K562 (cell line): ENCODE results near the gene CTSS. TPM values are rescaled to one million over a fixed set of nuclear protein-coding genes. Genes with fewer than 3 reads are reported as not detected.

Source experiments
- ATF1 ChIP-seq, 2 experiments: fragments of 450-650 bp in 1 of 2; IDR thresholded peaks; 2 replicates each; pipeline ENCODE4 v1.6.1; 2016; ENCODE audit warnings: missing compliant biosample characterization in 1 of 2, missing genetic modification characterization in 1 of 2
- CBX3 ChIP-seq, 2 experiments: IDR thresholded peaks; 1 replicate in 1 of 2; 2 replicates in 1 of 2; pipeline ENCODE4 v1.6.1; 2012; ENCODE audit warnings: inconsistent platforms in 2 of 2, low read length in 2 of 2, borderline replicate concordance in 1 of 2, control low read depth in 1 of 2
- CTBP1 ChIP-seq: fragments of 450-650 bp; IDR thresholded peaks from 2 replicates; pipeline ENCODE4 v1.6.1; 2016; ENCODE audit warnings: borderline replicate concordance
- DPF2 ChIP-seq: fragments of 450-650 bp; IDR thresholded peaks from 2 replicates; pipeline ENCODE4 v1.6.1; 2016
- E2F3 ChIP-seq: fragments of 250-450 bp; sonication (Bioruptor Pico); IDR thresholded peaks from 2 replicates; pipeline ENCODE4 v1.4.0; 2020; ENCODE audit warnings: mild to moderate bottlenecking
- FOXP1 ChIP-seq: sonication (generic); formaldehyde crosslinking; IDR thresholded peaks from 2 replicates; pipeline ENCODE4 v1.8.0; 2022; ENCODE audit warnings: mild to moderate bottlenecking, missing genetic modification reagents
- HDGF ChIP-seq: fragments of 450-650 bp; IDR thresholded peaks from 2 replicates; pipeline ENCODE4 v1.6.1; 2016
- HIVEP1 ChIP-seq: fragments of 250-450 bp; sonication (Bioruptor Pico); IDR thresholded peaks from 2 replicates; pipeline ENCODE4 v1.4.0; 2020; ENCODE audit warnings: mild to moderate bottlenecking
- KLF1 ChIP-seq: fragments of 450-650 bp; IDR thresholded peaks from 2 replicates; pipeline ENCODE4 v1.6.1; 2016; ENCODE audit warnings: missing genetic modification characterization, missing compliant biosample characterization
- KLF16 ChIP-seq: IDR thresholded peaks from 2 replicates; pipeline ENCODE4 v1.6.1; 2016; ENCODE audit warnings: antibody characterized with exemption
- L3MBTL2 ChIP-seq: fragments of 450-650 bp; IDR thresholded peaks from 2 replicates; pipeline ENCODE4 v1.6.1; 2016; ENCODE audit warnings: mild to moderate bottlenecking, moderate library complexity
- MAZ ChIP-seq, 2 experiments: fragments of 450-650 bp in 1 of 2; sonication (generic) in 1 of 2; formaldehyde crosslinking; IDR thresholded peaks in 1 of 2; conservative IDR thresholded peaks in 1 of 2; 2 replicates each; pipeline versions ENCODE4 v1.4.0 to v1.5.0; 2020; ENCODE audit warnings: mild to moderate bottlenecking in 1 of 2, missing genetic modification reagents in 1 of 2
- NCOA6 ChIP-seq: fragments of 450-650 bp; IDR thresholded peaks from 2 replicates; pipeline ENCODE4 v1.6.1; 2017; ENCODE audit warnings: mild to moderate bottlenecking
- PHB ChIP-seq: fragments of 250-450 bp; sonication (Bioruptor Pico); IDR thresholded peaks from 2 replicates; pipeline ENCODE4 v1.5.0; 2021
- RNF2 ChIP-seq: sonication (generic); IDR thresholded peaks from 2 replicates; pipeline ENCODE4 v1.6.1; 2016
- ZC3H4 ChIP-seq: sonication (generic); formaldehyde crosslinking; IDR thresholded peaks from 2 replicates; pipeline ENCODE4 v1.9.0; 2021; ENCODE audit warnings: missing genetic modification reagents, borderline replicate concordance
- ZNF699 ChIP-seq: fragments of 250-450 bp; sonication (Bioruptor Pico); IDR thresholded peaks from 2 replicates; pipeline ENCODE4 v1.8.0; 2021; ENCODE audit warnings: mild to moderate bottlenecking, moderate library complexity; ENCODE audit not compliant: insufficient replicate concordance
- polyA plus RNA-seq, 8 experiments: library from polyadenylated mRNA; depleted of rRNA in 4 of 8; stranded (reverse) in 5 of 8; unstranded in 3 of 8; fragments of >200 nt; fragmentation: Nextera tagmentation in 2 of 8; fragmentation: Illumina TruSeq in 1 of 8; extraction: Ambion mirVana in 2 of 8; extraction: Trizol in 1 of 8; gene quantifications; 2 replicates each; pipeline versions ENCODE4 v1.2.1 to v1.2.3, GENCODE V29; 2011 to 2014; ENCODE audit warnings: inconsistent platforms in 1 of 8, missing spikeins in 1 of 8
- total RNA-seq, 7 experiments: library from RNA; depleted of rRNA in 6 of 7; stranded (reverse); fragments of >200 nt in 6 of 7; fragmentation: Illumina TruSeq in 2 of 7; extraction: Trizol in 2 of 7; gene quantifications; 2 replicates each; pipeline versions ENCODE4 v1.2.1 to v1.2.3, GENCODE V29; 2011 to 2021; ENCODE audit warnings: low replicate concordance in 1 of 7
- TF ChIP-seq, protein P1 (sequence below), 2 experiments: IDR thresholded peaks in 1 of 2; conservative IDR thresholded peaks in 1 of 2; 2 replicates each; pipeline ENCODE4 v1.6.1; 2016; ENCODE audit warnings: low read depth in 2 of 2, mild to moderate bottlenecking in 1 of 2, missing compliant biosample characterization in 1 of 2, missing genetic modification characterization in 1 of 2, moderate library complexity in 1 of 2
- TF ChIP-seq, protein P2 (sequence below): fragments of 450-650 bp; formaldehyde crosslinking; IDR thresholded peaks from 2 replicates; pipeline ENCODE4 v1.4.0; 2020; ENCODE audit warnings: mild to moderate bottlenecking, mixed read lengths
- TF ChIP-seq, protein P3 (sequence below): fragments of 250-450 bp; sonication (Bioruptor Pico); IDR thresholded peaks from 2 replicates; pipeline ENCODE4 v1.8.0; 2022; ENCODE audit warnings: moderate library complexity, mild to moderate bottlenecking, inconsistent platforms
- TF ChIP-seq, protein P4 (sequence below): fragments of 450-650 bp; formaldehyde crosslinking; IDR thresholded peaks from 2 replicates; pipeline ENCODE4 v1.4.0; 2020; ENCODE audit warnings: mild to moderate bottlenecking, moderate library complexity

CTSS gene
- total and polyA plus RNA-seq, 9 of the 15 experiments (the other 6 are each of a cell fraction or from before 2014, with no cell fraction given) = 8.6 to 24.9 (median 10.3) TPM

DNA sequence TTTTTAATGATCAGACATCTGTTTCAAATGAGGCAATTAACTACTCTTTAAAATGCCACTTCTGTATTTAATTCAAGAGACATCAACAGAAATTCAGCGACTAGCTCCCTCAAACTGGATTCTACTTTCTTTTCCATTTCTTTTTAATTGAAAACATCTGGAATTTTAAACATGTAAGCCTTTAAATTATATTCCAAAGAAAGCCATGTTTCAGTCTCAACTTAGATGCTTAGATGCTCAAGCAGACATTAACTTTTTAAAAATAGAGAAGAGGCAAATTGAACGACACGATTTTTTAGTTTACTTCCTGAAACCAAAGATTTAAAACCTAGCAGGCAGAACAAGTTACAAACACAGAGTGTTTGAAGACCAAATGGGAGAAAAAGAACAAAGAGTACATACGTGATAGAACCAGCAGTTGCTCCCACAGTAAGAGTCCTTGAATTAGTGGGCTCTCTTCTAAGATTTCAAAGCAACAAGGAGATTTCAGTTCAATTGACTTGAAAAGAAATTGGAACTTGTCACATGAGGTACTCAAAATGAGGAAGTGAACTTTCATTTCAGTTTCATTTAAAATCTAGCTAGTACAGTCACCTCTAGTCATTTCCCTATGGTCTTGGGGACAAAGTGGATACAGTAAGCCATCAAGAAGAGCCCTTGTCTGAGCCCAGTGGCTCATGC lies at the start of gene CTSS (continued):
- TF ChIP-seq, protein P1, sequence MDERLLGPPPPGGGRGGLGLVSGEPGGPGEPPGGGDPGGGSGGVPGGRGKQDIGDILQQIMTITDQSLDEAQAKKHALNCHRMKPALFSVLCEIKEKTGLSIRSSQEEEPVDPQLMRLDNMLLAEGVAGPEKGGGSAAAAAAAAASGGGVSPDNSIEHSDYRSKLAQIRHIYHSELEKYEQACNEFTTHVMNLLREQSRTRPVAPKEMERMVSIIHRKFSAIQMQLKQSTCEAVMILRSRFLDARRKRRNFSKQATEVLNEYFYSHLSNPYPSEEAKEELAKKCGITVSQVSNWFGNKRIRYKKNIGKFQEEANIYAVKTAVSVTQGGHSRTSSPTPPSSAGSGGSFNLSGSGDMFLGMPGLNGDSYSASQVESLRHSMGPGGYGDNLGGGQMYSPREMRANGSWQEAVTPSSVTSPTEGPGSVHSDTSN (CRISPR knock-in tag; IDR thresholded peaks at IDR 0.05; ENCODE audit: low read depth) = no peak
- TF ChIP-seq, protein P1 (tag; conservative IDR thresholded peaks at IDR 0.05; ENCODE audit: low read depth) = 0 out of 2 replicates have a peak, but pooled peaks have one; percentile 13
- TF ChIP-seq ZNF699 (CRISPR knock-in tag) (no peak), MAZ (CRISPR knock-in tag; conservative IDR thresholded peaks at IDR 0.05 in 1 of 2, IDR thresholded peaks at IDR 0.05 in 1 of 2) (no peak), CBX3 (IDR thresholded peaks at IDR 0.05; ENCODE audit: borderline replicate concordance in 1 of 2, low read length in 2 of 2) (peak in 1 of 2 experiments; percentile 29; a peak in 1 of 3 replicates), E2F3 (CRISPR knock-in tag) (no peak), HIVEP1 (no peak), L3MBTL2 (peak; percentile 58), KLF16 (no peak), RNF2 (no peak), KLF1 (tag) (no peak), CTBP1 (peak; percentile 15; the same call in 1 of the 2 replicates), ZC3H4 (no peak), HDGF (no peak), NCOA6 (no peak), FOXP1 (no peak), PHB (no peak), ATF1 (CRISPR knock-in tag; IDR thresholded peaks at IDR 0.05) (no peak), ATF1 (tag; IDR thresholded peaks at IDR 0.05) (no peak), DPF2 (no peak)
- TF ChIP-seq, protein P2, sequence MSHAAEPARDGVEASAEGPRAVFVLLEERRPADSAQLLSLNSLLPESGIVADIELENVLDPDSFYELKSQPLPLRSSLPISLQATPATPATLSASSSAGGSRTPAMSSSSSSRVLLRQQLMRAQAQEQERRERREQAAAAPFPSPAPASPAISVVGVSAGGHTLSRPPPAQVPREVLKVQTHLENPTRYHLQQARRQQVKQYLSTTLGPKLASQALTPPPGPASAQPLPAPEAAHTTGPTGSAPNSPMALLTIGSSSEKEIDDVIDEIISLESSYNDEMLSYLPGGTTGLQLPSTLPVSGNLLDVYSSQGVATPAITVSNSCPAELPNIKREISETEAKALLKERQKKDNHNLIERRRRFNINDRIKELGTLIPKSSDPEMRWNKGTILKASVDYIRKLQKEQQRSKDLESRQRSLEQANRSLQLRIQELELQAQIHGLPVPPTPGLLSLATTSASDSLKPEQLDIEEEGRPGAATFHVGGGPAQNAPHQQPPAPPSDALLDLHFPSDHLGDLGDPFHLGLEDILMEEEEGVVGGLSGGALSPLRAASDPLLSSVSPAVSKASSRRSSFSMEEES (CRISPR knock-in tag) = no peak
- TF ChIP-seq, protein P3, sequence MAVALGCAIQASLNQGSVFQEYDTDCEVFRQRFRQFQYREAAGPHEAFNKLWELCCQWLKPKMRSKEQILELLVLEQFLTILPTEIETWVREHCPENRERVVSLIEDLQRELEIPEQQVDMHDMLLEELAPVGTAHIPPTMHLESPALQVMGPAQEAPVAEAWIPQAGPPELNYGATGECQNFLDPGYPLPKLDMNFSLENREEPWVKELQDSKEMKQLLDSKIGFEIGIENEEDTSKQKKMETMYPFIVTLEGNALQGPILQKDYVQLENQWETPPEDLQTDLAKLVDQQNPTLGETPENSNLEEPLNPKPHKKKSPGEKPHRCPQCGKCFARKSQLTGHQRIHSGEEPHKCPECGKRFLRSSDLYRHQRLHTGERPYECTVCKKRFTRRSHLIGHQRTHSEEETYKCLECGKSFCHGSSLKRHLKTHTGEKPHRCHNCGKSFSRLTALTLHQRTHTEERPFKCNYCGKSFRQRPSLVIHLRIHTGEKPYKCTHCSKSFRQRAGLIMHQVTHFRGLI (CRISPR knock-in tag) = no peak
- TF ChIP-seq, protein P4, sequence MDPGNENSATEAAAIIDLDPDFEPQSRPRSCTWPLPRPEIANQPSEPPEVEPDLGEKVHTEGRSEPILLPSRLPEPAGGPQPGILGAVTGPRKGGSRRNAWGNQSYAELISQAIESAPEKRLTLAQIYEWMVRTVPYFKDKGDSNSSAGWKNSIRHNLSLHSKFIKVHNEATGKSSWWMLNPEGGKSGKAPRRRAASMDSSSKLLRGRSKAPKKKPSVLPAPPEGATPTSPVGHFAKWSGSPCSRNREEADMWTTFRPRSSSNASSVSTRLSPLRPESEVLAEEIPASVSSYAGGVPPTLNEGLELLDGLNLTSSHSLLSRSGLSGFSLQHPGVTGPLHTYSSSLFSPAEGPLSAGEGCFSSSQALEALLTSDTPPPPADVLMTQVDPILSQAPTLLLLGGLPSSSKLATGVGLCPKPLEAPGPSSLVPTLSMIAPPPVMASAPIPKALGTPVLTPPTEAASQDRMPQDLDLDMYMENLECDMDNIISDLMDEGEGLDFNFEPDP = no peak
